NCI-H446 (cell line): Measurements from ENCODE around the gene ZCCHC4.

Experiments
- DNase-seq, 2 experiments: peaks; one replicate each; lab custom pipeline; 2025; lab: John Stamatoyannopoulos, UW

The ZCCHC4 gene

DNA sequence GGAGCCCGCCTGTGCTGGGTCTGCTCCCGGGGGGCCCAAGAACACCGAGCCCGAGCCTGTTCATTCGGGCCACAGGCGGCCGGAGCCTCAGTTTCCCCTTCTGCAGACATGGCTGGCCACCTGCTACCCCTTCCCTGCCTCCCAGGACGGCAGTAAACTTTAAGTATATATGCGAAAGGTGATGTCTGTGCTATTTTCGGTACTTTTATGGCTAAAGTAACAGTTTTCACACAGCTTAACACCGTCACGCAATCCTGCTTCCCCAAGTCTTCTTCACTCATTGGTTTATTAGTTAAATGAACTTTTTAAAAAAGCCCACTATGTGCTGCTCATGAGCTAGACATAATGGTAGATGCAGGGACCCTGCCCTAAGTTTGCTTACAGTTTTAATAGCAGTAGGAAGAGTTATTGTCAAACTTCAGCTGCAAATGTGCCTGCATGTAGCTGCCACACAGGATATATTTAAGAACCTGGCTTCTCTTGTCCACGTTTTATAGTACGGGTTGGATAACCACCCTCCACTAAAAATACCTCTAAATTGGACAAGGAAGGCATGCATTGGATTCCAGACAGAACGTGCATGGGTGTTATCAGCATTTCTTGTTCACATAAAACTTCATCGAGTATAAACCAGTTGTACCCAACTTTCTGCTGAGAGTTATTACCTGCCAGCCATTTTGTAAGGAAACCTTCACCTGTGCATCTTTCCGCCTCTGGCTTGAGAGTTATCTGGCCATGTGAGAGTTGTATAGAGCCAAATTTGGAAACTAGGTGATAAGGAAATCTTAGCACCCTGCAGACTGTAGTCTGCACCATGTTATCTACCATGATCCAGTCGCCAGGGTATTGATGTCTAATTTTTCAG, 65.2 kb downstream of the ZCCHC4 start:
- DNase-seq: no peak

DNA sequence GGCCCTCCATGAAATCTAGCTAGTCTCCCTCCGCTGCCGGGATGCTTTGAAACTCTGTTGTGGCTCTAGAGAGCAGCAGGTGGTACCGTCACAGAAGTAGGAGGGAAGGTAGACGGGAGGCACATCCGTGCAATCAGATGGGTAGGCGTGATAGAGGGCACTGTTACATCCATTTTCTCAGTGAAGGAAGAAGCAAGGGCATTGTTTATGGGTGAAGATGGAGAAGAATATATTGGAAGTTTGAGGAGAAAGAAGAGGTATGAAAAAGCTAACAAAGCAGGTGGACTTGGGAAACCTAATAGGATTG, 65.8 kb downstream of the ZCCHC4 start:
- DNase-seq: no peak

GRCh38 chr4:25379591-25379990, 67.0 kb downstream of the ZCCHC4 start:
- DNase-seq: no peak

DNA sequence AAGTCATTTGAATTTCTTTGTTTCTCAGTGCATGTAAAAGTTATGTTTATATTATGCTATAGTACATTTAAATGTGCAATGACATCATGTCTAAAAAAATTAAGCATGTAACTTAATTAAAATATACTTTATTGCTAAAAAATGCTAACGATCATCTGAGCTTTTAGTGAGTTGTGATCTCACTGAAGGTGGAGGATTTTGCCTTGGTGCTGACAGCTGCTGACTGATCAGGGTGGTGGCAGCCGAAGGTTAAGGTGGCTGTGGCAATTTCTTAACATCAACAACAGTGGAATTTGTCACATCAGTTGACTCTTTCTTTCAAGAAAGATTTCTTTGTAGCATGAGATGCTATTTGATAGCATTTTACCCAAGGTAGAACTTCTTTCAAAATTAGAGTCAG, 71.1 kb downstream of the ZCCHC4 start:
- no peak for DNase-seq

DNA sequence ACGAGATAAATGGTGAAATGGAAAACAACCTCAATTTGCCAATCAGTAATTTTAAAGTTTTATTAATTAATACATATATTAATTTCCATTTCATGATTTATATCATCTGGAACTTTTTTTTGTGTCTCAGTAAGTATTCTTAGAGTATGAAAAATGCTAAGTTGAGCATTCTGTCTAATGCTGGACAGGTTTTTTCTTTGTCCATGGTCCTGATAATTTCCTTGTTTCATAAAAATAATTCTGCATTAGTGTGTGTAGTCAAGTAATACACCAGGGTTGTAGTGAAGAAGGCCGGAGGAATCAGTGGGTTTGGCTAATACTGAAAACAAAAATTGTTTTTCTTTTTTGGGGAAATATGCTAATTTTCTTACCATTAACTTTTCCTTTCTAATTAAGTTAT, 74.4 kb downstream of the ZCCHC4 start:
- DNase-seq: no peak

DNA sequence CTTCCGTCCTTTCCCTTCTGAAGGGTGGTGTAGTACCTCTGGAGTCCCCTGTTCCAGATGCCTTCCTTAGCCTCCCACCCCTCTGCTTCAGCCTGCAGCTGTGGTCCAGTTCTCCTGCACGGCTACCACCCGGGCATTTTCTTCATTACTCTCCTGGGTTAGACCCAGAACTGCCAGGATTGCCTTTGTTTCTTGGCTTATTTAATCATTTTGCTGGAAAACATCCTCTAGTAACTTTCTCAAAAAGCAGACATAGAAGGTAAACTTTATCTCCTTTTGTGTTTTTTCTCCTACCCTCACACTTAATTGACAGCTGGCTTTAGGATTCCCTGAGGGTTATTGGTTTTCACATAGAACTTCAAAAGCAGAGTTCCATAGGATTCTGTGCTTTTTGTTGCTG, 84.7 kb downstream of the ZCCHC4 start:
- no peak for DNase-seq

GRCh38 chr4:25399510-25399909, 86.9 kb downstream of the ZCCHC4 start:
- no peak for DNase-seq

GRCh38 chr4:25401066-25401465, 88.5 kb downstream of the ZCCHC4 start:
- DNase-seq: no peak

DNA sequence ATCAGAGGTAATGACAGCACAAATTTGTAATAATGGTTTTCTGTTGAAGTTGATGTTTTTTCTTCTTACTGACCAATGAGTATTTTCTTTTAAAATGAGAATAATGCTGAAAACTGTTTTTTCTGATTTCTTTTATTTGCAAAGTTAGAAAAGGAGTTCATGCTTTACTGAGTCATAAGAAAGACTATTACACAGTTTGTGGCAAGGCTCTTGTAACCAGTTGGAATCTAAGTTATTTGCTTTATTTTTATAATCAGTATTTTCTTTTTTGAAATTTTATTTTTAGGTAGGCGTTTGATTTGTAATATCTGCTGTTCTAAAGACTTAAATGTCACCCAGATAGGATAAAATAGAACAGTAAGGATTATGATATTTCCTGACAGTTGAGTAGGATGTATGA, 89.9 kb downstream of the ZCCHC4 start:
- DNase-seq: no peak

DNA sequence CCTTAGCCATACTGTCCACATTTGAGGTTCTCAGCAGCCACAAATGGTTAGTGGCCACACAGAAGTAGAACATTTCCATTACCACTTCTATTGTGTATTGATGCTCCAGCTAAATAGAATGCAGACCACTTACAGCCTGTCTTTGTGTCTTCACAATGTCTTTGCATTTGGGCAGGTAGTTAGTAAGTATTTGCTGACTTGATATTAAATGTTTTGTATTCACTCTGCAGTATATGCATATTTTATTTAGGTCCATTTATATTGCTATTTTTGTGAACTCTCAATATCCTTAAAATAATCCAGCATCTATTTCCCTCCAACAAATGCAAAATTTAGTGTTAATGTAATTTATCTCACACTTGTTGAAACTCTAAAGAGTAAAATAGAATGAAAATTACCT, 91.1 kb downstream of the ZCCHC4 start:
- no peak for DNase-seq

DNA sequence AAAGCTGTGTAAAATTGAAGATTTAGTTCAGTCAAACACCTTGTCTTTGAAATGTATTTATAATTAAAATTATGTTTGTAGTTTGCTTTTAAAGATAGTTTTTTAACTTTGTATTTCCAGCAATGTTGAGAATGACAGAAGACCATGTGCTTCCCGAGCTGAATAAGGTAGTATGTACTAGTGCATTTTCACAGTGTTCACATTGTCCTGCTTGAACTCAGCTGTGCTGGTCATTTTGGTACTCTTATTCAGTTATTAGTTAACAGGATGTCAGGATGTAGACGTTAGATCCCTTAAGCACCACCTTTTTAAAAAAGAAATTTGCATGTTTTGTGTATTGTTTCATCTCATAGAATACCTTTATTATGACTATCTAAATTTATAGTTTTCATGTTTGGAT, 92.9 kb downstream of the ZCCHC4 start:
- DNase-seq: no peak

GRCh38 chr4:25406081-25406692, 93.6 kb downstream of the ZCCHC4 start:
- no peak for DNase-seq

- DNase-seq: no peak
Measured at GRCh38 chr4:25410820-25411529, 98.4 kb downstream of the ZCCHC4 start.

- no peak for DNase-seq
Measured at GRCh38 chr4:25413261-25413660, 100.7 kb downstream of the ZCCHC4 start.

DNA sequence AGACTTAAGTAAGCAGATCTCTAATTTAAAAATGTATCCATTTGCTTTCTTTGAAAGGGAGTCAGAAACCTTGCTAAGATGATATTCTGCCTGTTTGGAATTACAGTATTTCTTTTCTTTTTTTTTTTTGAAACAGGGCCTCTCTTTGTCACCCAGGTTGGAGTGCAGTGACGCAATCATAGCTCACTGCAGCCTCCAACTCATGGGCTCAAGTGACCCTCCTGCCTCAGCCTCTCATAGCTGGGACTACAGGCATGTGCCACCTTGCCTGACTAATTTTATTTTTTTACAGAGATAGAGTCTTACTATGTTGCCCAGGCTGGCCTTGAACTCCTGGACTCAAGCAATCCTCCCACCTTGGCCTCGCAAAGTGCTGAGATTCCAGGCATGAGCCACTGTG, 104.4 kb downstream of the ZCCHC4 start:
- DNase-seq: no peak
